WTC11 (cell line): Measurements from ENCODE around the gene ELOVL5. TPM values are rescaled to one million over a fixed set of nuclear protein-coding genes. Genes with fewer than 3 reads are reported as not detected.
A peak's percentile ranks its signal among the peaks of the same experiment; 100 is the strongest.

Experiments used
- ATAC-seq: fragments of 200-7000 bp; cut with Tn5 transposase; 2 replicates; pipeline ENCODE4 v1.10.0; 2021; ENCODE audit warnings: mild to moderate bottlenecking, moderate library complexity
- CTCF ChIA-PET: fragments of 300-600 bp; sonication (Branson Sonifier 250); formaldehyde crosslinking; loops from one replicate; lab custom pipeline; 2021; ENCODE audit warnings: antibody characterized with exemption; lab: Charles Lee
- POLR2A ChIA-PET: fragments of 350-600 bp; sonication (Branson Sonifier 250); formaldehyde crosslinking; loops from one replicate; lab custom pipeline; 2021; ENCODE audit warnings: antibody characterized with exemption; lab: Charles Lee
- DNase-seq: peaks from one replicate; pipeline ENCODE4 v3.0.0; 2021; ENCODE audit warnings: low spot score
- H3K27ac Mint-ChIP-seq: 2 replicates; pipeline ENCODE4 v1.8.0; 2021; ENCODE audit warnings: mixed read lengths
- H3K27me3 Mint-ChIP-seq: 2 replicates; pipeline ENCODE4 v1.8.0; 2021; ENCODE audit warnings: low read depth, mild to moderate bottlenecking, moderate library complexity, mixed read lengths
- H3K36me3 Mint-ChIP-seq: 2 replicates; pipeline ENCODE4 v1.8.0; 2021; ENCODE audit warnings: mixed read lengths
- H3K4me1 Mint-ChIP-seq: 2 replicates; pipeline ENCODE4 v1.8.0; 2022; ENCODE audit warnings: mixed read lengths
- H3K4me3 Mint-ChIP-seq: 2 replicates; pipeline ENCODE4 v1.8.0; 2021; ENCODE audit warnings: mild to moderate bottlenecking, moderate library complexity, mixed read lengths
- H3K9me3 Mint-ChIP-seq: 2 replicates; pipeline ENCODE4 v1.8.0; 2021; ENCODE audit warnings: mixed read lengths
- AFF4 ChIP-seq: sonication (generic); formaldehyde crosslinking; IDR thresholded peaks from 2 replicates; pipeline ENCODE4 v1.8.1; 2023; ENCODE audit warnings: mild to moderate bottlenecking, missing genetic modification reagents, borderline replicate concordance
- AR ChIP-seq: fragments of 250-450 bp; sonication (Bioruptor Pico); IDR thresholded peaks from 2 replicates; pipeline ENCODE4 v1.9.0; 2021; ENCODE audit warnings: mild to moderate bottlenecking
- ATF2 ChIP-seq: sonication (generic); formaldehyde crosslinking; IDR thresholded peaks from 2 replicates; pipeline ENCODE4 v1.8.1; 2022; ENCODE audit warnings: low read depth, missing genetic modification reagents, borderline replicate concordance
- GABPB1 ChIP-seq: sonication (generic); formaldehyde crosslinking; IDR thresholded peaks from 2 replicates; pipeline ENCODE4 v1.8.1; 2023; ENCODE audit warnings: mild to moderate bottlenecking, missing genetic modification reagents
- GRHL2 ChIP-seq: fragments of 250-450 bp; sonication (Bioruptor Pico); IDR thresholded peaks from 2 replicates; pipeline ENCODE4 v1.8.0; 2022; ENCODE audit warnings: mild to moderate bottlenecking, moderate library complexity; ENCODE audit not compliant: insufficient replicate concordance, severe bottlenecking
- OVOL2 ChIP-seq: fragments of 250-450 bp; sonication (Bioruptor Pico); IDR thresholded peaks from 2 replicates; pipeline ENCODE4 v1.9.0; 2021; ENCODE audit warnings: mild to moderate bottlenecking, borderline replicate concordance
- RELA ChIP-seq: sonication (generic); formaldehyde crosslinking; IDR thresholded peaks from 2 replicates; pipeline ENCODE4 v1.8.1; 2022; ENCODE audit warnings: missing genetic modification reagents, mild to moderate bottlenecking, borderline replicate concordance
- SP1 ChIP-seq: sonication (generic); formaldehyde crosslinking; conservative IDR thresholded peaks from 2 replicates; pipeline ENCODE4 v1.8.1; 2022; ENCODE audit warnings: missing genetic modification reagents
- TCF7 ChIP-seq: sonication (generic); formaldehyde crosslinking; IDR thresholded peaks from 2 replicates; pipeline ENCODE4 v1.8.0; 2022; ENCODE audit warnings: mild to moderate bottlenecking, low read depth, missing genetic modification reagents, moderate library complexity
- ZNF512 ChIP-seq: sonication (generic); formaldehyde crosslinking; IDR thresholded peaks from 2 replicates; pipeline ENCODE4 v1.8.1; 2022; ENCODE audit warnings: missing genetic modification reagents, borderline replicate concordance
- ZNF671 ChIP-seq: fragments of 250-450 bp; sonication (Bioruptor Pico); IDR thresholded peaks from 2 replicates; pipeline ENCODE4 v1.8.0; 2021; ENCODE audit warnings: mild to moderate bottlenecking
- total RNA-seq: library from RNA; stranded (reverse); gene quantifications from 3 replicates; pipeline ENCODE4 v1.2.3, GENCODE V29; 2021

Gene ELOVL5
- total RNA-seq, 1 experiment from 2014 or later = 122 TPM

- TF ChIP-seq GRHL2 (CRISPR knock-in tag) = no peak
These were observed 27.1 kb upstream of the ELOVL5 start (continued) for GRCh38 chr6:53375847-53376246.

GRCh38 chr6:53373638-53374037, 24.9 kb upstream of the ELOVL5 start:
- Mint-ChIP-seq H3K27me3 (no peaks in the 10 kb centered on the region), H3K36me3 (no peaks in the 10 kb centered on the region), H3K4me1 (no peaks in the 10 kb centered on the region), H3K27ac (no peak overlapping the region), H3K4me3 (no peak overlapping the region), H3K9me3 (no peaks in the 10 kb centered on the region)
- no peak for TF ChIP-seq ZNF512 (CRISPR knock-in tag)
- no peak for TF ChIP-seq OVOL2
- no peak for TF ChIP-seq SP1 (CRISPR knock-in tag)
- TF ChIP-seq AR = no peak
- no peak for TF ChIP-seq ATF2 (CRISPR knock-in tag)
- no peak for TF ChIP-seq ZNF671 (CRISPR knock-in tag)
- peak; percentile 32; the same call in 1 of the 2 replicates for TF ChIP-seq GABPB1 (CRISPR knock-in tag)
- TF ChIP-seq RELA (CRISPR knock-in tag) = no peak
- ChIA-PET POLR2A (no interaction called here), CTCF (no interaction called here)
- DNase-seq (no peak), ATAC-seq (no peak)

GRCh38 chr6:53369876-53370515, 21.2 kb upstream of the ELOVL5 start:
- DNase-seq (no peak), ATAC-seq (no peak)
- TF ChIP-seq AFF4 (CRISPR knock-in tag) (no peak), TCF7 (CRISPR knock-in tag) (no peak), SP1 (CRISPR knock-in tag) (no peak)
- no peak overlapping the region for H3K4me3 Mint-ChIP-seq
- no peak overlapping the region for H3K27ac Mint-ChIP-seq
- no peaks in the 10 kb centered on the region for H3K4me1 Mint-ChIP-seq
- CTCF ChIA-PET = no interaction called here
- no peaks in the 10 kb centered on the region; the same call in 1 of the 2 replicates for H3K27me3 Mint-ChIP-seq
- POLR2A ChIA-PET = no interaction called here
- H3K9me3 Mint-ChIP-seq = peaks cover 20% of the 10 kb centered on the region; the same call in 1 of the 2 replicates
- H3K36me3 Mint-ChIP-seq = 0 out of 2 replicates have a peak, but pooled peaks cover 3% of the 10 kb centered on the region
